Endothelial cell of umbilical vein (primary cell): ENCODE measurements around the gene CEP97. TPM values are rescaled to one million over a fixed set of nuclear protein-coding genes. Genes with fewer than 3 reads are reported as not detected.
"Not testable (repeated sequence)": the region's sequence is repeated elsewhere in the genome, so short reads cannot be mapped to it uniquely, and the experiment has no call there.

ENCODE experiments used
- BruUV-seq: library from RNA; stranded (reverse); fragments of 400-500 nt; replicated peaks from 2 replicates; lab custom pipeline; 2021; lab: Mats Ljungman, UMichigan
- CTCF ChIA-PET: fragments of 300-600, 350-600 bp; sonication (Branson Sonifier 250); formaldehyde crosslinking; loops from one replicate; lab custom pipeline; 2021; ENCODE audit warnings: antibody characterized with exemption, inconsistent platforms; lab: Charles Lee
- POLR2A ChIA-PET: fragments of 300-600, 350-600 bp; sonication (Branson Sonifier 250); formaldehyde crosslinking; loops from one replicate; lab custom pipeline; 2021; ENCODE audit warnings: antibody characterized with exemption, inconsistent platforms; lab: Charles Lee
- DNase-seq: peaks from one replicate; pipeline ENCODE4 v3.0.0-alpha.2; 2011; ENCODE audit warnings: low read depth, low spot score
- FAIRE-seq: peaks from 2 replicates; lab custom pipeline; 2011; peaks lifted over from hg19 to GRCh38; lab: Jason Lieb, UNC
- H2AFZ ChIP-seq: 2 replicates; pipeline ENCODE4 v1.6.0; 2012; ENCODE audit warnings: low read depth, low read length, control low read depth, inconsistent platforms
- H3K27ac ChIP-seq: 2 replicates; pipeline ENCODE4 v1.5.1; 2011; ENCODE audit warnings: low read depth, mild to moderate bottlenecking, control low read depth, low read length, moderate library complexity; ENCODE audit not compliant: insufficient read depth
- H3K27me3 ChIP-seq, 2 experiments: 2 replicates each; pipeline versions ENCODE4 v1.6.0 to v1.6.1; 2011; ENCODE audit warnings: low read length in 2 of 2, mixed read lengths in 1 of 2; ENCODE audit not compliant: control insufficient read depth in 2 of 2, insufficient read depth in 2 of 2
- H3K36me3 ChIP-seq, 2 experiments: 2 replicates in 1 of 2; 3 replicates in 1 of 2; pipeline ENCODE4 v1.5.1; 2011; ENCODE audit warnings: low read length in 2 of 2, mild to moderate bottlenecking in 1 of 2, moderate library complexity in 1 of 2; ENCODE audit not compliant: control insufficient read depth in 2 of 2, insufficient read depth in 2 of 2; ENCODE audit errors: extremely low read depth in 1 of 2
- H3K4me1 ChIP-seq: 3 replicates; pipeline ENCODE4 v1.5.1; 2011; ENCODE audit warnings: mild to moderate bottlenecking, low read length; ENCODE audit not compliant: control insufficient read depth, insufficient read depth; ENCODE audit errors: extremely low read depth
- H3K4me2 ChIP-seq: 2 replicates; pipeline ENCODE4 v1.6.1; 2011; ENCODE audit warnings: low read length, control low read depth, mixed read lengths; ENCODE audit not compliant: insufficient read depth
- H3K4me3 ChIP-seq, 3 experiments: fragments of 200-600 bp in 1 of 3; sonication (generic), shearing (Covaris generic) in 1 of 3; replicated peaks in 1 of 3; 2 replicates each; pipeline ENCODE4 v1.5.1; 2011 to 2016; ENCODE audit warnings: control low read depth in 3 of 3, low read length in 3 of 3, mild to moderate bottlenecking in 2 of 3, inconsistent platforms in 1 of 3, low read depth in 1 of 3, moderate library complexity in 1 of 3; ENCODE audit not compliant: insufficient read depth in 1 of 3
- H3K79me2 ChIP-seq: 2 replicates; pipeline ENCODE4 v1.6.0; 2012; ENCODE audit warnings: low read length, inconsistent platforms; ENCODE audit not compliant: control insufficient read depth, insufficient read depth
- H3K9ac ChIP-seq: replicated peaks from 2 replicates; pipeline ENCODE3; 2011; ENCODE audit warnings: low read length, control low read depth; ENCODE audit not compliant: insufficient read depth; ENCODE audit errors: extremely low read depth
- H3K9me1 ChIP-seq: replicated peaks from 3 replicates; pipeline ENCODE4 v1.6.0; 2011; ENCODE audit warnings: mild to moderate bottlenecking, low read length; ENCODE audit not compliant: control insufficient read depth, insufficient read depth; ENCODE audit errors: extremely low read depth
- H3K9me3 ChIP-seq: replicated peaks from 2 replicates; pipeline ENCODE4 v1.5.1; 2012; ENCODE audit warnings: low read length, inconsistent platforms; ENCODE audit not compliant: control insufficient read depth, insufficient read depth
- H4K20me1 ChIP-seq: replicated peaks from 2 replicates; pipeline ENCODE3; 2011; ENCODE audit warnings: mild to moderate bottlenecking, low read length; ENCODE audit not compliant: control insufficient read depth, insufficient read depth; ENCODE audit errors: extremely low read depth
- FOS ChIP-seq: IDR thresholded peaks from 2 replicates; pipeline ENCODE4 v1.6.1; 2011; ENCODE audit warnings: mild to moderate bottlenecking, low read length, moderate library complexity, borderline replicate concordance; ENCODE audit not compliant: insufficient read depth
- JUN ChIP-seq: IDR thresholded peaks from 2 replicates; pipeline ENCODE4 v1.6.1; 2011; ENCODE audit warnings: borderline replicate concordance, low read depth; ENCODE audit not compliant: insufficient read length, insufficient read depth
- MYC ChIP-seq: IDR thresholded peaks from one replicate; pipeline ENCODE4 v1.6.1; 2011; ENCODE audit warnings: mild to moderate bottlenecking, low read depth, low read length
- POLR2AphosphoS5 ChIP-seq: IDR thresholded peaks from 2 replicates; pipeline ENCODE4 v1.6.1; 2012; ENCODE audit warnings: low read depth, mild to moderate bottlenecking, control low read depth, low read length, moderate library complexity; ENCODE audit not compliant: insufficient read depth
- dilution Hi-C: fragments of 300-500 bp; cut with MboI; formaldehyde crosslinking; loops from one replicate; pipeline ENCODE4 v1.15.0; 2019; ENCODE audit warnings: low sequenced_read_pairs; ENCODE audit not compliant: extremely low pct_ligation_motif_present
- intact Hi-C: fragments of 100-400 bp; cut with micrococcal nuclease; formaldehyde crosslinking; loops from one replicate; pipeline ENCODE4 v1.10.0; 2022
- polyA plus RNA-seq, 4 experiments: library from polyadenylated mRNA; depleted of rRNA in 3 of 4; stranded (reverse) in 3 of 4; unstranded in 1 of 4; fragments of >200 nt; gene quantifications; 2 replicates each; pipeline versions ENCODE4 v1.2.1 to v1.2.3, GENCODE V29; 2011 to 2012; ENCODE audit warnings: missing spikeins in 1 of 4
- total RNA-seq: library from RNA; stranded (reverse); gene quantifications from 2 replicates; pipeline ENCODE4 v1.2.3, GENCODE V29; 2021
- TF ChIP-seq, protein P1 (sequence below), 2 donors: IDR thresholded peaks; 1 replicate in 1 of 2; 2 replicates in 1 of 2; pipeline ENCODE4 v1.5.1; 2011; ENCODE audit warnings: low read length in 2 of 2, mild to moderate bottlenecking in 2 of 2, moderate library complexity in 2 of 2, control low read depth in 1 of 2, inconsistent platforms in 1 of 2, low read depth in 1 of 2; ENCODE audit not compliant: insufficient read depth in 1 of 2; ENCODE audit errors: extremely low read depth in 1 of 2

The CEP97 gene
- total and polyA plus RNA-seq, 2 donors (not counting 3 experiments of a cell fraction or from before 2014, with no cell fraction given), result 1.9 to 10.3 TPM

DNA sequence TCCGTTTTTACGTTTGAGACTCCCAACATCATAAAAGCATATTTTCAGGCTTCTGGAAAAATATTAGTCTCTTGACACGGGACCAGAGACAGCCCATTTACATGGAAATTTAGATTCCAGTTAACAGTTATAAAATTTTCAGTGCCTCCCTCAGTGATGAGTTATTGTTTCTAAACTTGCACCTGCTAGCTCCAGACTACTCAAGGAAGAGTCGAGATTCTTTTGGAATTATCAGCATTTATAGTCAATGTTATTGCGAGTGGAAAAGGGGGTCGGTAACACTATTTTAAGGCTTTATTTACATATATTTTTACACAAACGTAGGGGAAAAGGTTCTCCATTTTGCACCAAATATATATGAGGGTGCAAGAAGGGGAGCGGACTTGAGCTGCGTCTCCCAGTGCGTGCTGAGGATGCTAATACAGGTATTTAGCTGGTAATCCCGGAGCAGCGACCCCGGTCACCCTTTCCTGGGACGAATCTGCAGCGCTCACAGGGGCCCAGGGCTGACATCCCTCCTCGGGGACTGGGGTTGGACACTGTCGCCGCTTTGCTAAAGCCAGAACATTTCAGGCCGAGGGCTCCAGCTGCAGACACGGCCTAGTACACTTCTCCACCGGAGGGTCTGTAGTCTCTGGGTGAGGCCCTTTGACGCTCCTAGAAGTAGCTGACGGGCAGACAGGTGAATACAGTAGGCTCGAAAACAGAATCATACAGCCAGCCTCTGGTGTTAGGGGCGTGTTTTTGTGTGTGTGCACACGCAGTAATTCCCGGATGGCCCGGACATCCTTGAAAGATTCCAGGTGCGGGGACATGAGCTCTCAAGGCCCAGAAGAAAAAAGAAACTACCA is 46.8 kb upstream of the CEP97 start:
- no peaks in the 10 kb centered on the region for H3K9me3 ChIP-seq
- H3K4me3 ChIP-seq, result peak overlapping the region; percentile 8 to 53 (median 14)
- ChIA-PET POLR2A (interaction anchor here (3.4 kb wide), 1 partner anchor 8 kb away, joined by 19 read pairs; the partner anchor contains the start of gene RPL24), CTCF (interaction anchor here (0.6 to 2.8 kb wide), 10 partner anchors 9 to 1835 kb away, joined by 3 to 11 read pairs (median 4); partner anchors contain the start of genes CEP97, PCNP, RPL24 and SENP7)
- BruUV-seq, result no TSS peak
- no peak overlapping the region for H3K27ac ChIP-seq
- FAIRE-seq (no peak), DNase-seq (no peak)
- TF ChIP-seq FOS (no peak), JUN (no peak), MYC (no peak), POLR2AphosphoS5 (no peak)
- TF ChIP-seq, protein P1, sequence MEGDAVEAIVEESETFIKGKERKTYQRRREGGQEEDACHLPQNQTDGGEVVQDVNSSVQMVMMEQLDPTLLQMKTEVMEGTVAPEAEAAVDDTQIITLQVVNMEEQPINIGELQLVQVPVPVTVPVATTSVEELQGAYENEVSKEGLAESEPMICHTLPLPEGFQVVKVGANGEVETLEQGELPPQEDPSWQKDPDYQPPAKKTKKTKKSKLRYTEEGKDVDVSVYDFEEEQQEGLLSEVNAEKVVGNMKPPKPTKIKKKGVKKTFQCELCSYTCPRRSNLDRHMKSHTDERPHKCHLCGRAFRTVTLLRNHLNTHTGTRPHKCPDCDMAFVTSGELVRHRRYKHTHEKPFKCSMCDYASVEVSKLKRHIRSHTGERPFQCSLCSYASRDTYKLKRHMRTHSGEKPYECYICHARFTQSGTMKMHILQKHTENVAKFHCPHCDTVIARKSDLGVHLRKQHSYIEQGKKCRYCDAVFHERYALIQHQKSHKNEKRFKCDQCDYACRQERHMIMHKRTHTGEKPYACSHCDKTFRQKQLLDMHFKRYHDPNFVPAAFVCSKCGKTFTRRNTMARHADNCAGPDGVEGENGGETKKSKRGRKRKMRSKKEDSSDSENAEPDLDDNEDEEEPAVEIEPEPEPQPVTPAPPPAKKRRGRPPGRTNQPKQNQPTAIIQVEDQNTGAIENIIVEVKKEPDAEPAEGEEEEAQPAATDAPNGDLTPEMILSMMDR (IDR thresholded peaks at IDR 0.05; ENCODE audit: extremely low read depth in 1 of 2, insufficient read depth in 1 of 2, low read depth in 1 of 2, low read length in 2 of 2), result no peak
- peaks cover 10 to 18% of the 10 kb centered on the region in 2 experiments for H3K36me3 ChIP-seq
- H3K79me2 ChIP-seq, result peaks cover 40% of the 10 kb centered on the region
- no peaks in the 10 kb centered on the region for H3K9me1 ChIP-seq
- H3K4me1 ChIP-seq, result peaks cover 16% of the 10 kb centered on the region
- H3K4me2 ChIP-seq, result peak overlapping the region; percentile 81
- H3K27me3 ChIP-seq, result no peaks in the 10 kb centered on the region
- H4K20me1 ChIP-seq, result no peaks in the 10 kb centered on the region
- intact Hi-C loops, result loop anchor here (1.0 to 5.0 kb wide), 3 partner anchors 9 to 1275 kb away; partner anchors contain the start of genes LNP1, RPL24 and TOMM70
- H2AFZ ChIP-seq, result no peak overlapping the region
- peak overlapping the region; percentile 52 for H3K9ac ChIP-seq
- dilution Hi-C loops, result no loop called here

DNA sequence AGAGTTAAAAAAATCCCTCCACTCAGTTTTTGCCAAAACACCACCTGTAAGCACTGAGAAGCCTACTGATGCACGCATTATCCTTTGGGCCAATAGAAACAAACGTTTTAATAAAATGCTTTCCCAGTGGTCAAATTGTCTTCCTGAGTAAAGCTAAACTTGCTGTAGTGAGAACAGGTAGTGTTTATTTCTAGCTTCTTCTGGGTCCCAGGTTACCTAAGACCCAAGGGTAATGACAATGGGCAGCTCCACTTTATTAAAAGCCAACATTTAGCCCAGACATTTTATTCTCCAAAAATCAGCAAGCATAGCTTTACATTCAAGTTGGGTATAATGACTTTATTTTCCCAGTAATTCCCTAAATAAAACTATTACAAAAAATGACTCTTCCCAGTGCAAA is 45.6 kb upstream of the CEP97 start:
- intact Hi-C loops, result loop anchor here (5.0 kb wide), 1 partner anchor 1277 kb away; the partner anchor contains the start of genes LNP1 and TOMM70
- H3K9me3 ChIP-seq, H3K4me2 ChIP-seq, DNase-seq, H3K27ac ChIP-seq, H2AFZ ChIP-seq, H4K20me1 ChIP-seq, dilution Hi-C loops, H3K9ac ChIP-seq, H3K4me3 ChIP-seq, BruUV-seq, H3K27me3 ChIP-seq, POLR2A ChIA-PET, H3K9me1 ChIP-seq, FAIRE-seq: not testable (repeated sequence)
- H3K79me2 ChIP-seq, result peaks cover 37% of the 10 kb centered on the region
- H3K4me1 ChIP-seq, result peaks cover 22% of the 10 kb centered on the region
- peaks cover 10 to 20% of the 10 kb centered on the region in 2 experiments for H3K36me3 ChIP-seq
- CTCF ChIA-PET, result interaction anchor here (1.2 to 2.0 kb wide), 2 partner anchors 8 to 23 kb away, joined by 4 to 5 read pairs; partner anchors contain the start of gene RPL24
